Measurements from ENCODE around the gene PRDX1.
"Not testable (repeated sequence)": the region's sequence is repeated elsewhere in the genome, so short reads cannot be mapped to it uniquely, and the experiment has no call there.

PRDX1 gene

DNA sequence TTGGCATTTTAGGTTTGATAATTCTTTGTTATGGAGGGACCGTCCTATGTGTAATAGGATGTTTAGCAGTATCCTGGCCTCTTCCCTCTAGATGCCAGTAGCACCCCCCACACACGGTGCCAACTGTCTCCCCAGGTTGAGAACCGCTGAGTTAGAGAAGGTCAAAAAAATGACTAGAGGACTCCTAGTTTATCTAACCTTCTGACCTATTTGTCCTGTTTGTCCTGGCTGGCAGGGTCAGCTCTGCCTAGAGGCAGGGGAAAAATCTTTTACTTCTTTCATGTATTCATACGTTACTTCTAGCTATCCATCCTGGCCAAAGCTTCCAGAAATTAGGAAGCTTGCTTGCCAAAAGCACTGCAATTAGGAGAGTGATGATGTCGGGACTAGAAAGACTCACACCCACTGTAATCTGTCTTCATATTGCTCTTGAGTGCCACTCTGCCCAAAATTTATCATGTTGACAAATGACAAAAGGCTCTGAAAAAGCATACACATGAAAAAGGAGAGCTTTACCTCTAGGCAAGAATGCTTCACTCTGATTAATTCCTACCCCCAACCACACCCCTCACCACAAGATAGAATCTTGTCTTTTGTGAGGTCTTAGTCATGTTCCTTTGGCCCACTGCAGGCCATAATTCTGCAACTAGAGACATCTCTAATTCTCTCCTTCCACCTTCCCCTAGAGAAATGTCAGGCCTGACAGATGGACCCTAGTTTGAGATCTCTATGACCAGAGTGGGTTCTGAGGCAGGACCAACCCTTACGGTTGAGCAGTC is 14.5 kb upstream of the PRDX1 start:
- no peak for DNase-seq

DNA sequence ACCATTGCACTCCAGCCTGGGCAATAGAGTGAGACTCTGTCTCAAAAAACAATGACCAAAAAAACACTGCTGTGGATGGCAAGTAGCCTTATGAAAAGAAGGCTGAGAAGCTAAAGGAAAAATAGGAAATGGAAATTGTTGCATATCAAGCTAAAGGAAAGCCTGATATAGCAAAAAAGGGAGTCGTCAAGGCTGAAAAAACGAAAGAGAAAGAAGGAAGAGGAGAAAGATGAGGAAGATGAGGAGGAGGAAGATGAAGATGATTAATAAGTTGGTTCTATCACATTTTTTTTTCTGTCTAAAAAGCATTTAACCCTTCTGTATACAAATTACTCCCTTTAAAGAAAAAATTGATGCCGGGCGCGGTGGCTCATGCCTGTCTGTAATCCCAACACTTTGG is 10.2 kb upstream of the PRDX1 start:
- DNase-seq: no peak

DNA sequence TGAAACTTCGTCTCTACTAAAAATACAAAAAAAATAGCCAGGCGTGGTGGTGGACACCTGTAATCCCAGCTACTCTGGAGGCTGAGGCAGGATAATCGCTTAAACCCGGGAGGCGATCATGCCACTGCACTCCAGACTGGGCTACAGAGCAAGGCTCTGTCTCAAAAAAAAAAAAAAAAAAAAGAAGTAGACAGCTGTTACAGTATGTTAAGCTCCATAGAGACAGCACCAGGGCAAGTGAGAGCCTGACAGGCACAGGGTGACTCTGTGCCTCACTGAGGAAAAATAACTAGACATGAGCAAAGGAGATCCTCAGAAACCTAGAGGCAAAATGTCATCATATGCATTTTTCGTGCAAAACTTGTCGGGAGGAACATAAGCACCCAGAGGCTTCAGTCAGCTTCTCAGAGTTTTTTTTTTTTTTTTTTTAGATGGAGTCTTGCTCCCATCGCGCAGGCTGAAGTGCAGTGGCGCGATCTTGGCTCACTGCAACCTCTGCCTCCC is 9.0 kb upstream of the PRDX1 start:
- DNase-seq: no peak

DNA sequence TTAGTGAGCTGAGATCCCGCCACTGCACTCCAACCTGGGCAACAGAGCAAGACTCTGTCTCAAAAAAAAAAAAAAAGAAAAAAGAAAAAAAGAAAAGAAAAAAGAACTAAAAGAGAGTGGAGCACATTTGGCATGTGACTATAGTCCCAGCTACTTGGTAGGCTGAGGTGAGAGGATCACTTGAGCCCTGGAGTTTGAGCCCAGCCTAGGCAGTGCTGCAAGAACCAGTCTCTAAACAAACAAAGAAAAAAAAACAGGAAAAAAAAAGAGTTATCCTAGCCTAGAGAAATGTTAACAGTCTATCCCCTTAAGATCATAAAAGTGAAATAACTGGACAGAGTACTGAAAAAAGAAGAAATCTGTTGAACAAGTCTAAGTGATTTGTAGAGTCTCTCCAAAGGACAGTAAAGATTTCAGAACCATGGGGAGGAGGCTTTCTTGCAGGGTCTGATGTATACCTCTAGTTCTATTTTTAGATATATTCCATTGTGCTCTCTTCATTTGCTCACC is 4.5 kb upstream of the PRDX1 start:
- peak; percentile 87 for DNase-seq

DNA sequence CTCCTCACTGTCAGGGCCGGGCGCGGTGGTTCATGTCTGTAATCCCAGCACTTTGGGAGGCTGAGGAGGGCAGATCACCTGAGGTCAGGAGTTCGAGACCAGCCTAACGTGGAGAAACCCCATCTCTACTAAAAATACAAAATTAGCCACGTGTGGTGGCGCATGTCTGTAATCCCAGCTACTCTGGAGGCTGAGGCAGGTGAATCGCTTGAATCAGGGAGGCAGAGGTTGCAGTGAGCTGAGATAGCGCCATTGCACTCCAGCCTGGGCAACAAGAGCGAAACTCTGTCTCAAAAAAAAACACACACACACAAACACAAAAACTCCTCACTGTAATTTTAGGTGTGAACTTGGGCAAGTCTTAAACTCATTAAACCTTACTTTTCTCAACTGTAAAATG is 2.3 kb upstream of the PRDX1 start:
- not testable (repeated sequence) for DNase-seq

DNA sequence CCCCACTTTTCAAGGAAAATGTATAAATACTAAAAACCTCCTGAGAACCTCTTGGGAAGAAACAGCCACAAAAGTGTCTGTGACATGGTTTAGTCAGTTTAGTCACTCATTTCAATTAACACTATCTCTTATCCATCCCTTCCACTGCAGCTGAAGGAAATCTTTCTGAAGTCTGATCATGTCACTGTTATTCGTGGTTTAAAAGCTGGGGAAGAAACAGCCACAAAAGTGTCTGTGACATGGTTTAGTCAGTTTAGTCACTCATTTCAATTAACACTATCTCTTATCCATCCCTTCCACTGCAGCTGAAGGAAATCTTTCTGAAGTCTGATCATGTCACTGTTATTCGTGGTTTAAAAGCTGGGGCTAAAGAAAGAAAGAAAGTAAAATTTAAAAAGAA is 1.8 kb upstream of the PRDX1 start:
- not testable (repeated sequence) for DNase-seq

DNA sequence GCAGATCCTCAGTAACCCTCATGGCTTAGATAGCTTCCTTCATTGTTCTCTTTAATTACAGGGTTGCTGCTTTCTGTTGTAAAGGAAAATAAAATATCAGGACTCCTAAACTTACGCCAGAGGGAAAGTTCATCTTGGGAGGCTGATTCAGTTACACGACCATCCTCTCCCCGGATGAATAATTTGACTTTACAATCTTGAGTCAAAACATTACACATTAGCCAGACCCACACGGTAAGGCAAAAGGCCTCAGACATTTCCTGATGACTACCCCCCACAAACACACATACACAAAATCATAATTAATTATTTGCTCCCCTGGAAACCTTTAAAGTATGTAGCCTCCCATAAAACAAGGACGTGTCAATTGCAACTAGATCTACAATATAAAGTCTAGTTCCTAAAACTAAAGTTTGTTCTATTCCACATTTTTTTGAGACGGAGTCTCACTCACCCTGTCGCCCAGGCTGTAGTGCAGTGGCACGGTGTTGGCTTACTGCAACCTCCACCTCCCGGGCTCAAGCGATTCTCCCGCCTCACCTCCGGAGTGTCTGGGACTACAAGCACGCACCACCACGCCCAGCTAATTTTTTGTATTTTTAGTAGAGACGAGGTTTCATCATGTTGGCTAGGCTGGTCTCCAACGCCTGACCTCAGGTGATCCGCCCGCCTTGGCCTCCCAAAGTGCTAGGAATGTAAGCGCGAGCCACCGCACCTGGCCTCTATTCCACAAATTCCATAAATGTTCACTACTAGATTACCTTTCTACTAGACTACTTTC is 830 bp upstream of the PRDX1 start:
- peak; percentile 62 for DNase-seq

DNA sequence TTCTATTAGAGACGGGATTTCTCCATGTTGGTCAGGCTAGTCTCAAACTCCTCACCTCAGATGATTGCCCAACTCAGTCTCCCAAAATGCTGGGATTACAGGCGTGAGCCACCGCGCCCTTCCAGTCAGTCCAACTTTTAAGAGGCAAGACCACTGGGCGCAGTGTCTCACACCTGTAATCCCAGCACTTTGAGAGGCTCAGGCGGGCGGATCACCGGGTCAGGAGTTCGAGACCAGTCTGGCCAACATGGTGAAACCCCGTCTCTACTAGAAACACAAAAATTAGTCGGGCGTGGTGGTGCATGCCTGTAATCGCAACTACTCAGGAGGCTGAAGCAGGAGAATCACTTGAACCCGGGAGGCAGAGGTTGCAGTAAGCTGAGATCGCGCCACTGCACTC is 1.9 kb downstream of the PRDX1 start:
- not testable (repeated sequence) for DNase-seq

DNA sequence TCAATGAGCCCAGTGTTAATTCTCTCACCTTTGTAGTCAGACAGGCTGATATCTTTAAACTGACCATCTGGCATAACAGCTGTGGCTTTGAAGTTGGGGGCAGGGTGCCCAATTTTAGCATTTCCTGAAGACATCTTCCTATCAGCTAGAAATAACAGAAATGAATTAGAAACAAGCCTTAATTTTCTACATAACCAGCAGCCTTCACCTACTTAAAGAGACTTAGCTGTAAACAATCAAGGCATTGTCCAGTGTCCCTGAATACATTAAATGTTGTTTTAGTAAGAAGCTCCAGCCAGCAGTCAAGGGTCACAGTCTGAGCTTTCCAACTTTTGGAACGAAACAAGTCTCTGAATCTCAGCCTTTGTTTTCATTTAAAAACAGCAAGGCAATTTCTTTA is 2.8 kb downstream of the PRDX1 start:
- no peak for DNase-seq

DNA sequence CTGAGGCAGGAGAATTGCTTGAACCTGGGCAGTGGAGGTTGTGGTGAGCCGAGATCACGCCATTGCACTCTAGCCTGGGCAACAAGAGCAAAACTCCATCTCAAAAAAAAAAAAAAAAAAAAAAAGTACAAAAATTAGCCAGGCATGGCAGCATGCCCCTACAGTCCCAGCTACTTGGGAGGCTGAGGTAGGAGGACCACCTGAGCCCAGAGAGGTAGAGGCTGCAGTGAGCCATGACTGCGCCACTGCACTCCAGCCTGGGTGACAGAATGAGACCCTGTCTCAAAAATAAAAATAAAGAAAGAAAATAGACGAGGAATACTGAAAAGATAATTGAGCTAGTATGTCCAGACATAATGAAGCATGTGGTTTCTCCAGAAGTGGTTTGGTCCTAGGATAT is 3.3 kb downstream of the PRDX1 start:
- not testable (repeated sequence) for DNase-seq

DNA sequence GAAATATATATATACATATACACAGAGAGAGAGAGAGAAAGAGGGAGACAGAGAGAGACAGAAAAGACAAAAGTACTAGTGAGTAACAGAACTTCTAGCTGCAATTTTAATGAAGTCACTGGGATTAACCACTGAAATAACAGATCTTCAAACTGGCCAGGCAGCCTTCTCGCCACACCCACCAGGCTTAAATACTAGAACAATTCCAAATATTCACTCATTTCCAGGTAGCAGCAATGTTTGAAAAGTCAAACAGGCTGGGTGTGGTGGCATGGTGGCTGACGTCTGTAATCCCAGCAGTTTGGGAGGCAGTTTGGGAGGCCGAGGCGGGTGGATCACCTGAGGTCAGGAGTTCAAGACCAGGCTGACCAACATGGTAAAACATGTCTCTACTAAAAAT is 5.2 kb downstream of the PRDX1 start:
- no peak for DNase-seq

DNA sequence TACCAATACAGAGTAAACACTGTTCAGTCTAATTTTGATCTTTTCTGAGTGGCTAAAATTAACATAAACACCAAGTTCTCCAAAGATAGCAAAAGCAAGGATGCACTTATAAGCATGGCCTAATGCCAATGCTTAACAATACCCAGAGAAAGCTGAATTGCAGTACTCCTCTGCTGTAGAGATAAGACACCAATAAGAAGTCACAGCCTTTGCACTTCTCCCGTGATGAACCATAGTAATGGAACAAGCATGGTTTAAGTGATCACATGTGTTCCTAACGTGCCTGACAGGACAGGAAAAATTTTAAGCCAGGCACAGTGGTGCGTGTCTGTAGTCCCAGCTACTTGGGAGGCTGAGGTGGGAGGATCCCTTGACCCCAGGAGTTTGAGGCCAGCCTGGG is 5.6 kb downstream of the PRDX1 start:
- no peak for DNase-seq

DNA sequence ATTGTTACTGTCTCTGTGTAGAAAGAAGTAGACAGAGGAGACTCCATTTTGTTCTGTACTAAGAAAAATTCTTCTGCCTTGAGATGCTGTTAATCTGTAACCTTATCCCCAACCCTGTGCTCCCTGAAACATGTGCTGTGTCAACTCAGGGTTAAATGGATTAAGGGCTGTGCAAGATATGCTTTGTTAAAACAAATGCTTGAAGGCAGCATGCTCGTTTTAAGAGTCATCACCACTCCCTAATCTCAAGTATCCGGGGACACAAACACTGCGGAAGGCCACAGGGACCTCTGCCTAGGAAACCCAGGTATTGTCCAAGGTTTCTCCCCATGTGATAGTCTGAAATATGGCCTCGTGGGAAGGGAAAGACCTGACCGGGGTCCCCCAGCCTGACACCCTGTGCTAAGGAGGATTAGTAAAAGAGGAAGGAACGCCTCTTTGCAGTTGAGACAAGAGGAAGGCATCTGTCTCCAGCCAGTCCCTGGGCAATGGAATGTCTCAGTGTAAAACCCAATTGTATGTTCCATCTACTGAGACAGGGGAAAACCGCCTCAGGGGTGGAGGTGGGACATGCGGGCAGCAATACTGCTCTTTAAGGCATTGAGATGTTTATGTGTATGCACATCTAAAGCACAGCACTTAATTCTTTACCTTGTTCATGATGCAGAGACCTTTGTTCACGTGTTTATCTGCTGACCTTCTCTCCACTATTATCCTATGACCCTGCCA is 8.0 kb downstream of the PRDX1 start:
- not testable (repeated sequence) for DNase-seq

DNA sequence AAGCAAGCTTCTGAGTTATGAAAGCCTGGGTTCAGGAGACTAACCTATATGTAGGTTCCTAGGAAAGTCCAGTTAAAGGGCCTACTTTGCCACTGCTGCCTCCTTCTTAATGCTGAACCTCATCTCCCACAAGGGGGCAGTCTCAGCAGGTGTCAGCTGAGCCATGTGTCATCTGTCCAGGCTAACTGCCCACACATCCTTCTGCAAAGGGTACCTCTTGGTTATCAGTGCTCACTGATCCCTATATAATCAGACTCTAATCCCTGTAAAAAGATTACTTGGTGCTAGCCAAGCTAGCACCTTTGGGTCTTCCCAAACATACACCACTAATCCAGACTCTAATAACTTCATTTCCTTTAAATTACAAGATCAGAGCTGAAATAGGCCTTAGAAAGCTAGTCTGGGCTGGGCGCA is 9.0 kb downstream of the PRDX1 start:
- peak; percentile 87 for DNase-seq

DNA sequence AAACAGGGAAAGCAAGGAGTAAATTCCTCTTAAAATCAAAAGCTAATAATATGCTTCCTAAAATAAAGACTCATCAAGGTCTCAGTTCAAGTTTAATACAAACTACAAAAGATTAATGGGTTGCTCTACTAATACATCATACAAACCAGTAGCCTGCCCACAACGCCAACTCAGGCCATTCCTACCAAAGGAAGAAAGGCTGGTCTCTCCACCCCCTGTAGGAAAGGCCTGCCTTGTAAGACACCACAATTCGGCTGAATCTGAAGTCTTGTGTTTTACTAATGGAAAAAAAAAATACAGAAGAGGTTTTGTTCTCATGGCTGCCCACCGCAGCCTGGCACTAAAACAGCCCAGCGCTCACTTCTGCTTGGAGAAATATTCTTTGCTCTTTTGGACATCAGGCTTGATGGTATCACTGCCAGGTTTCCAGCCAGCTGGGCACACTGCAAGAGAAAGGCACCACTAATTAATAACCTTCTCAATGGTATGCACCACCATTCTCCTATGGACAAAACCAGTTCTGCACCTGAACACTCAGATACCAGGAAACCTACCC is 10.6 kb downstream of the PRDX1 start:
- DNase-seq: no peak

DNA sequence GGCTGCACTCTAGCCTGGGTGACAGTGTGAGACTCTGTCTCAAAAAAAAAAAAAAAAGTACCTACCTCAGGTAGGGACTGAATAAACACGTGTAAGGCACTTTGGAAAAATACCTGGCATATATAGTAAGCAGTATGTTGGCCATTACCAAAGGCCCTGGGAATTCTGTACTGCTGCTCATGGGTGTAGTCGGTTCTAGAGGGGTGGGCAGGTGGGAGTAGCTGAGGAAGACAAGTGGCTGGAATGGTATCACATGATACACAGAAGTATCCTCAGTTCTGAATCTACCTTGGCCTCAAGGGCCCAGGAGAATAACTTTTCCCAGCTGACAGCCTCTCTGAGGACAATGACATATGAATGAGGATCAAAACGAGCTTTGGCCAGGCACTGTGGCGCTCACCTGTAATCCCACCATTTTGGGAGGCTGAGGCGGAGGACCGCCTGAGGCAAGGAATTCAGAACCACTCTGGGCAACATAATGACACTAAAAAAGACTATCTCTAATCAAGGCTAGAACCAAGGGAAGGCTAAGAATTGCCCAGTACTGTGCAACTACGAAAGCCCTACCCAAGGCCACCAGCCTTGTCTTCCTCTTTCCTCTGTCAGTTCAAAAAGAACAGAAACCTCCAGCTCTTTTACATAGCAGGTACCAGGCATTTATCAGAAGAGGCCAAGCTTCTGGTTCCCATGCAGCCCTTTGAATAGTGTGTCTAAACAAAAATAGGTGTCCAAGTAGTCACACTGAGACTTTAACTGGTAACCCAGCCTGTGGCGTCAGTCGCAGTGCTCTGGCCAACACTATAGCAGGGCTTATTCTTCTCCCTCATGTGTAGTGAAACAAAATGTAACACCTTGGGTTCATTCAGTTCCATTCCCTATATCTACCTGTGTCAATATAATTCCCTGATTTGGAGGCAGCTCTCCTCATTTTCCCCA is 11.4 kb downstream of the PRDX1 start:
- DNase-seq: no peak

DNA sequence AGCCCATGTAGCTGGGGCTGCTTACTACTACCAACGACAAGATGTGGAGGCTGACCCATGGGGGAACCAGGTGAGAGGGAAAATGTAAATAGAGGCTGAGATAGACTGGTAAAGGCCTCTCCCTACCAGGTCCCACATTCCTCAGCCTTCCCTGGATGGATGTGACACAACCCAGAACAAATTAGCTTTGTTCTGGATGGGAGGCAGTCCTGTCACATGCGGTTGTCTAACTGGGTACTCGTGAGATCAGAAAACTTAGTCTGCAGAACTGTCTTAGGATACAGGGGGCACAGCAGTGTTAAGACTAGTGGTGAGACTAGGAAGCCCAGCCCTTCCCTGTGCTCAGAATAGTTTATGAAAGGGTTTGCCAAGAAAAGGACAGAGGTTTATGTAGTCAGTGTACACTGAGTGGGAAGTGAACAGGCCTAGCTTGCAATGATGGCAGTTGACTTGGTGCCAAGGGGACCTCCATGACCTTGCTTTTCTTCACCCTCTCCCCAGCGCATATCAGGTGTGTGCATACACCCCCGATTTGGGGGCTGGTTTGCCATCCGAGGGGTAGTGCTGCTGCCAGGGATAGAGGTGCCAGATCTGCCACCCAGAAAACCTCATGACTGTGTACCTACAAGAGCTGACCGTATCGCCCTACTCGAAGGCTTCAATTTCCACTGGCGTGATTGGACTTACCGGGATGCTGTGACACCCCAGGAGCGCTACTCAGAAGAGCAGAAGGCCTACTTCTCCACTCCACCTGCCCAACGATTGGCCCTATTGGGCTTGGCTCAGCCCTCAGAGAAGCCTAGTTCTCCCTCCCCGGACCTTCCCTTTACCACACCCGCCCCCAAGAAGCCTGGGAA is 13.2 kb downstream of the PRDX1 start:
- peak; percentile 32 for DNase-seq

DNA sequence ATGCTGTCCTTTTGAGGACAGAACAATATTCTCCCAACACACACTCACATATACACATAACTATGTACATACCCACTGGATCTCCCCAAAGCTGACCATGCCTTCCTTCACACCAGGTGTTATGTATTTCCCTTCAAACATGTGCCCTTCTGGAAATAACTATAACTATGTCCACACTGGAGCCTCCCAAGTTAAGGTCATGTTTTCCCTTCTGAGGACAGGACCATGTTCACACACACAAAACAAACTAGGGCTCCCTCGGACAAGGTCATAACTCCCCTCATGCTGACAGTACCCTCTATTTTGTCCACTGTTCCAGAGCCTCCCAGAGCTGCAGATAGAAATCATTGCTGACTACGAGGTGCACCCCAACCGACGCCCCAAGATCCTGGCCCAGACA is 13.8 kb downstream of the PRDX1 start:
- no peak for DNase-seq

DNA sequence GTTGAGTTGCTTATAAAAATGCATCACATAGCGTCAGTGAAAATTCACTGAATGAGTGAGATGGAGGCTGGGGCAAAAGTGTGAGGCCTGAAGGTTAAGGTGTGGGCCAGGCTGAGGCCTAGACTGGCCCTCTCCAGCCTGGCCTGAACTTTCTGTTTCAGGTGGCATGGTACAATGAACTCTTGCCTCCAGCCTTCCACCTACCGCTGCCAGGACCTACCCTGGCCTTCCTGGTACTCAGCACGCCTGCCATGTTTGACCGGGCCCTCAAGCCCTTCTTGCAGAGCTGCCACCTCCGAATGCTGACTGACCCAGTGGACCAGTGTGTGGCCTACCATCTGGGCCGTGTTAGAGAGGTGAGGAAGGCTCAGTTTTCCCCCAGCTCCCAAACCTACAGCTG is 14.5 kb downstream of the PRDX1 start:
- DNase-seq: no peak

DNA sequence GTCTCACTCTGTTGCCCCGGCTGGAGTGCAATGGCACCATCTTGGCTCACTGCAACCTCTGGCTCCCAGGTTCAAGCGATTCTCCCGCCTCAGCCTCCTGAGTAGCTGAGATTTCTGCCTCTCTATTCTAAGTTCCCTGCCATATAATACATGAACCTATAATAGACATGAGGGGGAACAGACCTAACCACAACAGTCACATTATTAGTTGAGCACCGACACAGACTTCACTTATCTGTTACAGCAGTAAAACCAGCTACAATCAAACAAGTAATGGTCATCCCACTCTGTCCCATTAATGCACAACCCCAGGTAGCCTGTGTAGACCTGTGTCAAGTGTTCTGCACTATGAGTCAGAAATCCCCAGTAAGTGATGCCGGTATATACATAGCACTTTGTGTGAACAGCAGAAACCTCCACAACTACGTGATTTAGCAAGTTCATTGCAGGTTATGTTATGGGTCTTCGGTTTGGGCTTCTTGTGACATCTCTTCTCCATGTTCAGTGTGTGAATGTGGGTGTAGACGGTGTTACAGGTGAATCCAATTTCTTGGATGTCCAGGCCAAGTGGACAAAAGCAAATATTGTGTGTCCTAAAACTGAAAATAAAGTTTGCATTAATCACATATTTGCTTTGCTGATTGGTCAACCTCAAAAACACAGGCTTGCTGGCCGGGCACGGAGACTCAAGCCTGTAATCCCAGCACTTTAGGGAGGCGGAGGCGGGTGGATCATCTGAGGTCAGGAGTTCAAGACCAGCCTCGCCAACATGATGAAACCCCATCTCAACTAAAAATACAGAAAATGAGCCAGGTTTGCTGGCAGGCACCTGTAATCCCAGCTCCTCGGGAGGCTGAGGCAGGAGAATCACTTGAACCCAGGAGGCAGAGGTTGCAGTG is 18.0 kb downstream of the PRDX1 start:
- DNase-seq: no peak
